ENCODE data around the gene CRACDL. TPM values are rescaled to one million over a fixed set of nuclear protein-coding genes. Genes with fewer than 3 reads are reported as not detected.

Gene CRACDL
- total RNA-seq, 2 experiments from 2014 or later = 0.36 to 1.5 TPM

- Histone ChIP-seq H3K9me3 (ENCODE audit: control insufficient read depth in 1 of 2, insufficient read depth in 1 of 2, low read length in 2 of 2) (no peaks in the 10 kb centered on the region), H3K4me1 (ENCODE audit: insufficient read depth, low read length) (peaks cover 52% of the 10 kb centered on the region), H3K27me3 (ENCODE audit: control insufficient read depth in 1 of 2, insufficient read depth in 2 of 2, low read length in 2 of 2) (no peaks in the 10 kb centered on the region), H3K27ac (ENCODE audit: low read depth in 1 of 2, low read length in 2 of 2) (peak overlapping the region in 1 of 2 donors; percentile 46), H3K4me3 (ENCODE audit: low read length) (no peak overlapping the region), H3K36me3 (ENCODE audit: insufficient read depth, low read length) (no peaks in the 10 kb centered on the region)
- ATAC-seq (ENCODE audit: poor library complexity) (no peak), DNase-seq (no peak)
- intact Hi-C loops (cut with DNase I, micrococcal nuclease) = no loop called here
- Mint-ChIP-seq H3K27ac (peak overlapping the region; percentile 96), H3K4me1 (ENCODE audit: low read depth) (peaks cover 64% of the 10 kb centered on the region), H3K27me3 (no peaks in the 10 kb centered on the region), H3K9me3 (no peaks in the 10 kb centered on the region), H3K4me3 (no peak overlapping the region), H3K36me3 (ENCODE audit: low read depth) (peaks cover 12% of the 10 kb centered on the region)
- POLR2A ChIA-PET = interaction anchor here (11.2 kb wide), 1 partner anchor 43 kb away, joined by 414 read pairs; the partner anchor contains the start of gene MGAT4A
- TF ChIP-seq, protein P1, sequence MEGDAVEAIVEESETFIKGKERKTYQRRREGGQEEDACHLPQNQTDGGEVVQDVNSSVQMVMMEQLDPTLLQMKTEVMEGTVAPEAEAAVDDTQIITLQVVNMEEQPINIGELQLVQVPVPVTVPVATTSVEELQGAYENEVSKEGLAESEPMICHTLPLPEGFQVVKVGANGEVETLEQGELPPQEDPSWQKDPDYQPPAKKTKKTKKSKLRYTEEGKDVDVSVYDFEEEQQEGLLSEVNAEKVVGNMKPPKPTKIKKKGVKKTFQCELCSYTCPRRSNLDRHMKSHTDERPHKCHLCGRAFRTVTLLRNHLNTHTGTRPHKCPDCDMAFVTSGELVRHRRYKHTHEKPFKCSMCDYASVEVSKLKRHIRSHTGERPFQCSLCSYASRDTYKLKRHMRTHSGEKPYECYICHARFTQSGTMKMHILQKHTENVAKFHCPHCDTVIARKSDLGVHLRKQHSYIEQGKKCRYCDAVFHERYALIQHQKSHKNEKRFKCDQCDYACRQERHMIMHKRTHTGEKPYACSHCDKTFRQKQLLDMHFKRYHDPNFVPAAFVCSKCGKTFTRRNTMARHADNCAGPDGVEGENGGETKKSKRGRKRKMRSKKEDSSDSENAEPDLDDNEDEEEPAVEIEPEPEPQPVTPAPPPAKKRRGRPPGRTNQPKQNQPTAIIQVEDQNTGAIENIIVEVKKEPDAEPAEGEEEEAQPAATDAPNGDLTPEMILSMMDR (IDR thresholded peaks at IDR 0.05) = no peak
- CTCF ChIA-PET = no interaction called here
Observed at GRCh38 chr2:98775146-98775986, 160.7 kb downstream of the CRACDL start.

- intact Hi-C loops (cut with DNase I, micrococcal nuclease) = loop anchor here (2.0 to 5.0 kb wide), 2 partner anchors 48 to 49 kb away; no protein-coding TSS in a partner anchor
- H3K9me3 Mint-ChIP-seq = no peaks in the 10 kb centered on the region
- Histone ChIP-seq H3K4me3 (ENCODE audit: low read length) (no peak overlapping the region), H3K27ac (ENCODE audit: low read depth in 1 of 2, low read length in 2 of 2) (peak overlapping the region; percentile 86 to 90), H3K27me3 (ENCODE audit: control insufficient read depth in 1 of 2, insufficient read depth in 2 of 2, low read length in 2 of 2) (no peaks in the 10 kb centered on the region), H3K9me3 (ENCODE audit: control insufficient read depth in 1 of 2, insufficient read depth in 1 of 2, low read length in 2 of 2) (no peaks in the 10 kb centered on the region), H3K36me3 (ENCODE audit: insufficient read depth, low read length) (no peaks in the 10 kb centered on the region), H3K4me1 (ENCODE audit: insufficient read depth, low read length) (peaks cover 66% of the 10 kb centered on the region)
- ChIA-PET CTCF (interaction anchor here (1.2 to 3.7 kb wide), 2 partner anchors 48 to 124 kb away, joined by 5 to 25 read pairs; no protein-coding TSS in a partner anchor), POLR2A (interaction anchor here (0.7 to 11.2 kb wide), 7 partner anchors 16 to 140 kb away, joined by 3 to 414 read pairs (median 4); partner anchors contain the start of gene MGAT4A)
- H3K36me3 Mint-ChIP-seq (ENCODE audit: low read depth) = peaks cover 12% of the 10 kb centered on the region
- TF ChIP-seq, protein P1 (IDR thresholded peaks at IDR 0.05) = no peak
- peak overlapping the region; percentile 35 for H3K4me3 Mint-ChIP-seq
- H3K4me1 Mint-ChIP-seq (ENCODE audit: low read depth) = peaks cover 77% of the 10 kb centered on the region
- peak overlapping the region; percentile 96 for H3K27ac Mint-ChIP-seq
- peak in 1 of 14 experiments; percentile 15 for DNase-seq
- no peaks in the 10 kb centered on the region for H3K27me3 Mint-ChIP-seq
- ATAC-seq (ENCODE audit: poor library complexity) = no peak
Observed at GRCh38 chr2:98773907-98774306, 162.1 kb downstream of the CRACDL start.

DNA sequence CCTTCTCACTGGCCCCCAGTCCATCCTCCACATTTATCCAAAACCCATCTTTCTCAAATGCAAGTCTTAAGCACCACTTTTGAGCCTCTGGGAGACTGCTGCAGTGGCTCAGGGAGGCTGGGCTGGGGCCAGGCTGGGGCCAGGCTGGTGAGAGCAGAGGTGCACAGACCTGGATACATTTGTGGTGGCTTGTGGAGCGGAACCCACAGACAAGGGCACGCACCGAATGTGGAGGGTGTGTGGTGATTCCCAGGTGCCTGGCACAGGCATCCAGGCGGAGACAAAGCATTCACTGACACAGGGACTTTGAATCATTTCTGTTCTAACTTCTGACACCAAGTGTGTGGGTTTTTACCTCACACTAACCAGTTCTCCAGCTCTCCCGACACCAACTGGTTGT is 162.9 kb downstream of the CRACDL start:
- Mint-ChIP-seq H3K4me1 (ENCODE audit: low read depth) (peaks cover 85% of the 10 kb centered on the region), H3K4me3 (peak overlapping the region; percentile 94), H3K9me3 (no peaks in the 10 kb centered on the region), H3K27ac (peak overlapping the region; percentile 96), H3K27me3 (no peaks in the 10 kb centered on the region), H3K36me3 (ENCODE audit: low read depth) (peaks cover 12% of the 10 kb centered on the region)
- intact Hi-C loops (cut with DNase I, micrococcal nuclease) = loop anchor here (2.0 to 5.0 kb wide), 2 partner anchors 49 to 50 kb away; no protein-coding TSS in a partner anchor
- Histone ChIP-seq H3K4me1 (ENCODE audit: insufficient read depth, low read length) (peaks cover 74% of the 10 kb centered on the region), H3K9me3 (ENCODE audit: control insufficient read depth in 1 of 2, insufficient read depth in 1 of 2, low read length in 2 of 2) (no peaks in the 10 kb centered on the region), H3K27ac (ENCODE audit: low read depth in 1 of 2, low read length in 2 of 2) (peak overlapping the region; percentile 86 to 90), H3K4me3 (ENCODE audit: low read length) (no peak overlapping the region), H3K36me3 (ENCODE audit: insufficient read depth, low read length) (no peaks in the 10 kb centered on the region), H3K27me3 (ENCODE audit: control insufficient read depth in 1 of 2, insufficient read depth in 2 of 2, low read length in 2 of 2) (no peaks in the 10 kb centered on the region)
- DNase-seq (peak in 1 of 14 experiments; percentile 12), ATAC-seq (ENCODE audit: poor library complexity) (no peak)
- POLR2A ChIA-PET = interaction anchor here (0.8 to 11.2 kb wide), 8 partner anchors 15 to 117 kb away, joined by 4 to 414 read pairs (median 30); partner anchors contain the start of gene MGAT4A
- CTCF ChIA-PET = interaction anchor here (1.2 to 3.7 kb wide), 2 partner anchors 49 to 124 kb away, joined by 5 to 25 read pairs; no protein-coding TSS in a partner anchor
- TF ChIP-seq, protein P1 (IDR thresholded peaks at IDR 0.05) = no peak

Data from CD4-positive, alpha-beta T cell (primary cell).